Measurements from ENCODE around the gene CTBP2. TPM values are rescaled to one million over a fixed set of nuclear protein-coding genes. Genes with fewer than 3 reads are reported as not detected.
A peak's percentile ranks its signal among the peaks of the same experiment; 100 is the strongest.

CTBP2 gene
- total RNA-seq, 1 experiment from 2014 or later = 233 TPM

DNA sequence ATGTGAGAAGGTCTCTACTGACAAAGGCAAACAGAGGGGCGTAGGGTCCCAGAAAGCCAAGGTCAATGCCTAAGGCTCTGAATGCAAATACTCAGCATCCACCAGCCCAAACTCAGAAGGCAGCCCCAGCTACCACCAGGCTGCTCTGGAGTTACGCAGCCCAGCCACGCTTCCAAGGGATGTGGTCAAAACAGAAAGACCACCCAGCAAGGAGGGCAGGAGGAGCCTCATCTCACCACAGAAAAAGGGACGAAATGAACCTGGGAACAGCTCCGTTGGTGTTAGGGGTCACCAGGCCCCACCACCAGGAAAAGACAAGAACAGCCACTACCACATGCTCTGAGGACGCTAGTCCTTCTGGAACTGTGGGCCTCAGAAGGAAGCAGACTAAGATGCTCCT lies 65.1 kb downstream of the CTBP2 start:
- Histone ChIP-seq H3K27me3 (ENCODE audit: control insufficient read depth, insufficient read depth, low read length) (no peaks in the 10 kb centered on the region), H3K4me3 (ENCODE audit: insufficient read depth, low read depth, low read length) (no peak overlapping the region), H3K36me3 (replicated peaks; ENCODE audit: control insufficient read depth, insufficient read depth, low read length) (peaks cover 5% of the 10 kb centered on the region)
- DNase-seq = no peak

DNA sequence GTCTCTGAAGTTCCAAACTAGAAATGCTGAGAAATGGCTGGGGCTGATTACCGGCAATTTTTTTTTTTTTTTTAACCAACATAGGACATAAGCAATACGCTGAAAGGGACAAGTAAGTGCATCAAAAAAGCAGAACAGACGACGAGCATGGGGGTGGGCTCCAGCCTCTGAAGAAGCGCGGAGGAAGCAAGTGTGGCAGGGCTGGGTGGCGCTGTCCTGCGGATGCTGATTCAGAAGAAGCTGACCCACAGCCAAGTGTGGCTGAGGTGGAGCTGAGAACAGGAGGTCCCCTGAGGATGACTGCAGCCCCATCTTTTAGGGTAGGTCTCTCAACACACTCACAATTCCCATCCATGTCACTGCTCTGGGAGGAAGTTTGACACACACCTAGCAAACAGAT lies 65.6 kb downstream of the CTBP2 start:
- Histone ChIP-seq H3K27me3 (ENCODE audit: control insufficient read depth, insufficient read depth, low read length) (no peaks in the 10 kb centered on the region), H3K4me3 (ENCODE audit: insufficient read depth, low read depth, low read length) (no peak overlapping the region), H3K36me3 (replicated peaks; ENCODE audit: control insufficient read depth, insufficient read depth, low read length) (peaks cover 5% of the 10 kb centered on the region)
- no peak for DNase-seq

DNA sequence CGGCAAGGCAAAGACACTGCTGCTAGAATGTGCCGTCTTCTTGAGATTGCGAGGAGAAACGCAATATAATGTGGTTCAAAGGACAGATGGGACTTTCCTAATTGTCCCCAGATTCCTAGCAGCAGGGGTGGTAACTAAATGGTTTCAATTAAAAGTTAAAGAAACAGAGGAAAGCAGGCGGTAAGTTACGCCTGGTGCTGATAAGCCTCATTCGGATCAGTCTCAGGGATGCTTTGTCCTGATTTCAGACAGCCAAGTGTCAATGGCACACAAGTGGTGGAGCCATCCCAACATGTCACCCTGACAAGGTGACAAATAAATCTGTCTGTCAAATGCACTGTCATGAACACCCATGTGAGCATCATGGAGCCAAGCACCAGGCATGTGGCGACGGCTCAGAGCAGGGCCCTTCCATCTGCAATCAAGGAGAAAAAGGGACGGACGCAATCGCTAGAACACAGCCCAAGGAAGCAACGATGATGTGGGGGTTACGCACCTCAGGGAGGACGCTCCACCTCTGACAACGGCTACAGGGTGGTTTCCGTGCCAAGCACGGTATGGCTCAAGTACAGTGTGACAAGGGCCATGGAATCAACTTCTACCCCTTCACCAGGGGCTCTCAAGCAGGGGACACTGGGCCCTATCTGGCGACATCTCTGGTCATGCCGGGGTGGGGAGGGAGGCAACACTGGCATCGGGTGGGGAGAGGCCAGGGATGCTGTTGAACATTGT lies 66.2 kb downstream of the CTBP2 start:
- Histone ChIP-seq H3K36me3 (replicated peaks; ENCODE audit: control insufficient read depth, insufficient read depth, low read length) (peaks cover 8% of the 10 kb centered on the region), H3K27me3 (ENCODE audit: control insufficient read depth, insufficient read depth, low read length) (no peaks in the 10 kb centered on the region), H3K4me3 (ENCODE audit: insufficient read depth, low read depth, low read length) (no peak overlapping the region)
- no peak for DNase-seq

DNA sequence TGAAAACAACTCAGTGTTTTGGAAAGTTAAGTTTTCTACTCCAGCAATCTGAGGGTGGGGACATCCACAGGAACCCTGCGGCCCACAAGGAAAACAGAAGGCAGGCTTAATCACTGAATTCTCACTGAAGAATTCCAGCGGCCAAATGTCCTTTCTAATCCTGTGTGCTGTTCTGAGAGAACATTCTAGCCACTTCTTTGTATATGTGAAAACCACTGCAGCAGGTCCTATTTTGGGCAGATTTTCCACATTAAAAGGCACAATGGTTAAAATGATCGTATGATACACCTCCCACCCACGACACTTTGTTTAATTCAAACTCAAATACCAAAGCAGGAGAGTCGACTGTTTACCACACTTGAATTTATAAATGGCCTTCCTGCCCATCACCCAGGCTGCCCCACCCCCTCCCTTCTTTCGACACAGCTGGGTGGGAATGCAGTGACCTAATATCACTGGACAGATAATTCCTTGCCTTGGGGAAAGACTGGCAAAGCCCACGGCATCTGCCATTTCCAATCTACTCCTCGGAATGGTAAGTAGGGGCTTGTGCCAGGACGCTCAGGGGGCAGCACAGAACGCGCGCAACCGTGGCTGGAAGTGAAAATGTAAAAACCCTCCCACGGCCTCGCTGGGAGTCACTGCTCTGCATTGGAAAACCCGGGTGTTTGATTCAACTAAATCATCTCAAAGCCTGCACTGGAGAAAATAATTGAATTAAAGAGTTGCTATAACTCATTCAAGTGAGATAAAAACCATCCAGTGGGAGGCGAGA lies 67.0 kb downstream of the CTBP2 start:
- DNase-seq = no peak
- no peak overlapping the region for H3K4me3 ChIP-seq (ENCODE audit: insufficient read depth, low read depth, low read length)
- H3K36me3 ChIP-seq (replicated peaks; ENCODE audit: control insufficient read depth, insufficient read depth, low read length) = peaks cover 7% of the 10 kb centered on the region
- H3K27me3 ChIP-seq (ENCODE audit: control insufficient read depth, insufficient read depth, low read length) = no peaks in the 10 kb centered on the region

DNA sequence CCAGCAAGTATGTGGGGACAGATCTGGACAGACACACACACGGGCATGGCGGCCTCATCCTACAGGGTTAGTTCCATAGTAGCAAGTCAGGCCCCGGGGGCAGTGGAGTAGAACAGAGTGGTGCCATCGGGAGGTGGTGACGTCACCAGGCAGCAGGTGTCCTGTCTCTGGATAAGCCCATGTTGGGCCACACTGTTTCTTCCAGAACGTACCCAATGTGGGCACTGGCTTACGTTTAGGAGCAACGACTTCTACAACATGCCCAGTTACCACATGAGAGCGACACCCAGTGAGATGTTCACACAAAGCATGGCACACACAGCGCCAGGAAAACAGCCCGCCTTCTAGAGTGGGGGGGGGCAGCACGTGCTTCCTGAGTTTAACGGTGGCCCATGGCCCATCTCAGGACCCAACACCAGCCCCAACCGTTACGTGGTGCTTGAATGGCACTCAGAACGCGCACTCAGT lies 67.8 kb downstream of the CTBP2 start:
- H3K4me3 ChIP-seq (ENCODE audit: insufficient read depth, low read depth, low read length) = no peak overlapping the region
- peaks cover 12% of the 10 kb centered on the region for H3K36me3 ChIP-seq (replicated peaks; ENCODE audit: control insufficient read depth, insufficient read depth, low read length)
- no peaks in the 10 kb centered on the region for H3K27me3 ChIP-seq (ENCODE audit: control insufficient read depth, insufficient read depth, low read length)
- DNase-seq = no peak

DNA sequence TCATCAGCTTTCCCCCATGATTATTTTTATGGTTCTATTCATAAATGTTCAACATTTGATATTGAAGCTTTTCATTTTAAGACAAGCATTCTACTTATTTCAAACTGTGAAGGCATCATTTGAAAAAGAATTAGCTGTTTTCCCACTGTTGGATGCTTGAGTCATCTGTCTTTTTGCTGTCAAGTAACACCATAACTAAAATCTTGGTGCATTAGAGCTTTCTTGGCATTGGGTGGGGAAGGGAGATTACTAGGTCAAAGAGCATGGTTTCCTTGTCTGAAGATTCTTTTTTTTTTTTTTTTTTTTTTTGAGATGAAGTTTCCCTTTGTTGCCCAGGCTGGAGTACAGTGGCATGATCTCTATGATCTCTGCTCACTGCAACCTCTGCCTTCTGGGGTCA lies 68.5 kb downstream of the CTBP2 start:
- H3K4me3 ChIP-seq (ENCODE audit: insufficient read depth, low read depth, low read length) = no peak overlapping the region
- no peak for DNase-seq
- H3K36me3 ChIP-seq (replicated peaks; ENCODE audit: control insufficient read depth, insufficient read depth, low read length) = peaks cover 15% of the 10 kb centered on the region
- H3K27me3 ChIP-seq (ENCODE audit: control insufficient read depth, insufficient read depth, low read length) = no peaks in the 10 kb centered on the region

DNA sequence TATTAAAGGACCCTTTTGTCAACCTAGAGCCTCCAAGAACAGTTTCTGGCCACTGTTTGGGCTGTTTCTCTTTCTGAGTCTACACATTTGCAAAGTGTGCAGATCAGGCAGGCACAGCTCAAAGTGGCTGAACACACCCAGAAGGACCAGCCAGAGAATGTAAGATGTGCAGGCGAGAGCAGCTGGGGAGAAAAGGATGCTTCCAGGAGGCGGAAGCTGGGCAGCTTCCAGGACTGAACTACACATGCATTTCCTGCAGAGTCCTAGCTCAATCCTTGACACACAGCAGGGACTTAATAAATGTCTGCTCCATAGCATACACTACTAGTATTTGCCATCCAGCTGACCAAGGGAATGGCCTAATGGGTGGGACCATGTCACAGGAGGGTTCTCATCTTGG lies 70.9 kb downstream of the CTBP2 start:
- H3K36me3 ChIP-seq (replicated peaks; ENCODE audit: control insufficient read depth, insufficient read depth, low read length) = peaks cover 16% of the 10 kb centered on the region
- no peak overlapping the region for H3K4me3 ChIP-seq (ENCODE audit: insufficient read depth, low read depth, low read length)
- H3K27me3 ChIP-seq (ENCODE audit: control insufficient read depth, insufficient read depth, low read length) = no peaks in the 10 kb centered on the region
- DNase-seq = no peak

DNA sequence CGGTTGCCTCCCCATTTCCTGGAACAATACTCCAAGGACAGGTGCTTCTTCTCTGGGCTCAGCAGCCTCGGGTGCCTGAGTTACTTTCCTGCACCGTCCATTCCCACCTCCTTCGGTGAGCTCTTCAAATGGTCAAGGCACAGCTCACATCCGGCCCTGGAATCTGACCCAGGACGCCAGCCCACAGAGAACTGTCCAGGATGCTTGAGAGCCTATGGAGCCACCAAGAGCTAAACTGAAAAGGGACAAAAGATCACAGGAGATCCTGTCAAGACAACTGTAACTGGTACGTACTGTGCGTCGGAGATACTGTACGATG lies 72.5 kb downstream of the CTBP2 start:
- no peak overlapping the region for H3K4me3 ChIP-seq (ENCODE audit: insufficient read depth, low read depth, low read length)
- no peaks in the 10 kb centered on the region for H3K27me3 ChIP-seq (ENCODE audit: control insufficient read depth, insufficient read depth, low read length)
- no peak for DNase-seq
- H3K36me3 ChIP-seq (replicated peaks; ENCODE audit: control insufficient read depth, insufficient read depth, low read length) = peaks cover 20% of the 10 kb centered on the region

DNA sequence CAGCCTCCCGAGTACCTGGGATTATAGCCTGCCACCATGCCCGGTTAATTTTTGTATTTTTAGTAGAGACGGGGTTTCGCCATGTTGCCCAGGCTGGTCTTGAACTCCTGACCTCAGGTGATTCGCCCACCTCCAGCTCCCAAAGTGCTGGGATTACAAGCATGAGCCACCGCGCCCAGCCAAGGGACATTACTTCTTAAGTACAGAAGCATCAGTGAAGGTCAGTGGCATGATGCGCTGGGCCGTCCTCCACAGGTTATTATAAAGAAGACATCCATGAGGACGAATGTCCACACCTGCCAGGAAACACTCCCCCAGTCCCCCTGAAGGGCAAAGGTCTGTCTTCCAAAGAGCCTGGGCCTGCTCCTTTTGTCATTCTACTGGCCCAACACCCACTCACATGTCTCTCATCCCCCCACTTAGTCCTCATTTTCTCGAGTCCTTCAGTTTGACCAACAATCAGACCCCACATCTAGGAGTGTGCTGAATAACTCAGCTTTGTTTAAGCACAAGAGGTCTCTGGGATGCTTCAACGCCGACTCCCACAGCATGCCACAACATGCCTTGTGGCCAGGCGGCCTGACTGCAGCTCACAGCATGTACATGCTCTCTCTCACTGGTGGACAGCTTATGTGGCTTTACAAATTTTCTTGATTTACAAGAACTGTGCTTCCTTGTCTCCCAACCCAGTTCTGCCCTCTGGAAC lies 73.0 kb downstream of the CTBP2 start:
- peaks cover 20% of the 10 kb centered on the region for H3K36me3 ChIP-seq (replicated peaks; ENCODE audit: control insufficient read depth, insufficient read depth, low read length)
- no peak for DNase-seq
- no peaks in the 10 kb centered on the region for H3K27me3 ChIP-seq (ENCODE audit: control insufficient read depth, insufficient read depth, low read length)
- H3K4me3 ChIP-seq (ENCODE audit: insufficient read depth, low read depth, low read length) = no peak overlapping the region

DNA sequence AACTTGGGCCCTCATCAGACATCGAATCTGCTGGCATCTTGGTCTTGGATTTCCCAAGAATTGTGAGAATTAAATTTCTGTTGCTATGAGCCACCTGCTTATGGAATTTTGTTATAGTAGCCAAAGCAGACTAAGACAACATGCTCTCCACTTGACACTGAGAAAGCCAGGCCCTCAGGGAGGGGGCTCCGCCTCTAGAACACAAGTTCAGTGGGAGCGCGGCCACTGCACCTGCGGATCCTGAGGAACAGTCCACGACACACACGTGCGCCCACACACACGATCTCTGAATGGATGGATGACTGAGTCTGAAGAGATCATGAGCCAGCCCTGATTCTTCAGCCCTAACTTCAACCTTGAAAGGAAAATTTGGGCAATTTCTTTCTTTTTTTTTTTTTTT lies 73.7 kb downstream of the CTBP2 start:
- Histone ChIP-seq H3K4me3 (ENCODE audit: insufficient read depth, low read depth, low read length) (no peak overlapping the region), H3K27me3 (ENCODE audit: control insufficient read depth, insufficient read depth, low read length) (no peaks in the 10 kb centered on the region), H3K36me3 (replicated peaks; ENCODE audit: control insufficient read depth, insufficient read depth, low read length) (peaks cover 20% of the 10 kb centered on the region)
- DNase-seq = no peak

DNA sequence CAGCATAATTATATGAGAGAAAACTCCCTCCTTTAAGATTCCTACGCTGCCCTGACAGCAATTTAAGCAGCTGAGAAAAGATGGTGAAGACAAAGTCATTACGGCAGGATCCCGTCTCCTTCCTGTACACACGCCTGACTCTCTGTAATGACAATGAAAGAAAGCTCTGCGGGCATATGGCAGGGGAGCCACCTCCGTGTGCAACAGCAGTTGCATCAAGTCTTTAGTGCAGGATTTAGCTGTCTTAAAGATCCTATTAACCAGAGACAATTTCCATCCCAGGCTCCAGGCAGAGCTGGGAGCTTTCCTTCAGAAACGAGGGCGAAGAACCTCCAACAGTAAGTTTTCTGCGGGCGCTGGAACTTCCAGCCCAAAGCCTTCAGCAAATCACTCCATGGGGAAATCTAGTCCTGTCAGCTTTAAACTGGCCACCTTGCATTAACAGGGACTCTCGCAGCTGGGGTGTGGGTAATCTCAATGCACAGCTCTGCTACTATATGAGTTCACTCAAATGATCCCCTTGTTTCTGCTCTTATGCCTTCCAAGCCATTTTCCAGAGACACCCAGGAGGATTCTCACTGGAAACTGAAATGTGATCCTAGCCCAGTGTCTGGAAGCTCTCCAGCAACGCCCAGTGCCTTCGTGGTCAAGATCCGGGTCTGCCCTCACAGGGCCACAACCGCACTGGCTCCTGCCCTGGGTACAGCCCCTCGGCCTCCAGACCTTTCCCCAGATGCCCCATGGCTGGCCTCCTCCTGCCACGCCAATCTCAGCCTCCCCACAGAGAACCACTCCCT lies 74.9 kb downstream of the CTBP2 start:
- DNase-seq = no peak
- Histone ChIP-seq H3K27me3 (ENCODE audit: control insufficient read depth, insufficient read depth, low read length) (no peaks in the 10 kb centered on the region), H3K4me3 (ENCODE audit: insufficient read depth, low read depth, low read length) (no peak overlapping the region), H3K36me3 (replicated peaks; ENCODE audit: control insufficient read depth, insufficient read depth, low read length) (peaks cover 19% of the 10 kb centered on the region)

DNA sequence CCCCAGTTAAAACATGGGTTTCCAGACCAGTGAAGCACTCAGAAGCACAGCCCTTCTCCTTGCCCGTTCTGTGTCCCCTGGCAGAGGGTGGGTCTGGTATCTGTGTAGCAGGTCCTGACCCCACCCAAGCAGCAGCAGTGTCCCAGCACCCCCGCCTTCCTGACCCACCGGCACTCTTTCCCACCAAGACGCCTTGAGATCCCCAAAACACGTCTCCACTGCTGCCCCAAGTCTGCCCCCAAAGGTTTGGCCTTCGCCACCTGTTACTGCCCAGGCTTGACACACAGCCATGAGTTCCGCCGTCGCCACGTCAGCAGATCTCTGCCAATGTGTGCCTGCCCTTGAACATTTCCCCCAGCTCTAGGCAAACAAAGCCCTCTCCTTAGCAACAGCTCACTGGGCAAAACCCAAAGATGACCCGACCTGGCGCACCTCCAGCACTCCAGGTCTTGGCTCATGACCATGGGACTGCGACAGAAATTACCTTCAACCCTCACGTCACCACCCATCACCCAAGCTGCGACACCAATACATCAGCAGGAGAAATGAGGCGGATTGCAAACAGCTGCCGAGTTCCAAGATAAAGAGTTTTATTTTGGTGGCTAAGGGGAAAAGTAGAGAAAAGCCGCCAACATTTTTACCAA lies 75.6 kb downstream of the CTBP2 start:
- Histone ChIP-seq H3K36me3 (replicated peaks; ENCODE audit: control insufficient read depth, insufficient read depth, low read length) (peaks cover 19% of the 10 kb centered on the region), H3K27me3 (ENCODE audit: control insufficient read depth, insufficient read depth, low read length) (no peaks in the 10 kb centered on the region), H3K4me3 (ENCODE audit: insufficient read depth, low read depth, low read length) (no peak overlapping the region)
- no peak for DNase-seq

DNA sequence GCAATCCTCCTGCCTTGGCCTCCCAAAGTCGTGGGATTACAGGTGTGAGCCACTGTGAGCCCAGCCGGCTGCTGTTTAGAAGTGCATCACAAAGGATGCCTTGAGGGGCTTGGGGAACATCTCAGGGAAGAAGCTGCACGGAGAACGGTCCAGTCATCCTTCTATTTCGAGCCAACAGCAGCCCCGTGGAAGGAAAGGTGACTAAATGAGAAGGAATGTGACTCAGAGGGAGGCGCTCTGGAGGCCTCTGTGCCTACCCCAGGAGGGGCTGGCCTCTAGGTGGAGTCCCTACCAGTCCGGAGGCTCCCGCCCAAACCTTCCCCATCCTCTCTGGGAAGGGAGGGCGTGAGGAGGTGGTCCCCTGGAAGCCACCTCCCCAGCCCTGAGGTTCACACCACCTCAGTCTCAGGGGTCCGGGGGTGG lies 76.2 kb downstream of the CTBP2 start:
- peak; percentile 83 for DNase-seq

DNA sequence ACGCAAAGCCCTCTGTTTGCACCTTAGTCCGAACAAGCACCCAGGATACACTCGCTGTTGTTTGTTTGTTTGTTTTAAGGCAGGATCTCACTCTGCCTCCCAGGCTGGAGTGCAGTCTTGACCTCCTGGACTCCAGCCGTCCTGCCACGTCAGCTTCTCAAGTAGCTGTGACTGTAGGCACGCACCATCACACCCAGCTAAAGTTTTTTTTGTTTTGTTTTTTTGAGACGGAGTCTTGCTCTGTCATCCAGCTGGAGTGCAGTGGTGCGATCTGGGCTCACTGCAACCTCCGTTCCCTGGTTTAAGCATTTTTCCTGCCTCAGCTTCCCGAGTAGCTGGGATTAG lies 76.8 kb downstream of the CTBP2 start:
- Histone ChIP-seq H3K27me3 (ENCODE audit: control insufficient read depth, insufficient read depth, low read length) (no peaks in the 10 kb centered on the region), H3K36me3 (replicated peaks; ENCODE audit: control insufficient read depth, insufficient read depth, low read length) (peaks cover 16% of the 10 kb centered on the region), H3K4me3 (ENCODE audit: insufficient read depth, low read depth, low read length) (no peak overlapping the region)
- no peak for DNase-seq

More for the DNA sequence above, 76.2 kb downstream of the CTBP2 start:
- peaks cover 16% of the 10 kb centered on the region for H3K36me3 ChIP-seq (replicated peaks; ENCODE audit: control insufficient read depth, insufficient read depth, low read length)
- H3K4me3 ChIP-seq (ENCODE audit: insufficient read depth, low read depth, low read length) = no peak overlapping the region
- no peaks in the 10 kb centered on the region for H3K27me3 ChIP-seq (ENCODE audit: control insufficient read depth, insufficient read depth, low read length)
